Nephron progenitor cell (in vitro differentiated cells): ENCODE results near the gene ASGR1.

Experiments used
- DNase-seq: peaks from one replicate; pipeline ENCODE4 v3.0.0; 2021
- H3K27ac Mint-ChIP-seq: 2 replicates; pipeline ENCODE4 v1.8.0; 2021; ENCODE audit warnings: mild to moderate bottlenecking, moderate library complexity, mixed read lengths
- H3K27me3 Mint-ChIP-seq: 2 replicates; pipeline ENCODE4 v1.8.0; 2021; ENCODE audit warnings: mild to moderate bottlenecking, low read depth, mixed read lengths; ENCODE audit not compliant: poor library complexity
- H3K36me3 Mint-ChIP-seq: 2 replicates; pipeline ENCODE4 v1.8.0; 2021; ENCODE audit warnings: low read depth, mixed read lengths
- H3K4me1 Mint-ChIP-seq: 2 replicates; pipeline ENCODE4 v1.8.0; 2021; ENCODE audit warnings: mixed read lengths
- H3K4me3 Mint-ChIP-seq: 2 replicates; pipeline ENCODE4 v1.8.0; 2021; ENCODE audit warnings: mild to moderate bottlenecking, moderate library complexity, mixed read lengths
- H3K9me3 Mint-ChIP-seq: 2 replicates; pipeline ENCODE4 v1.8.0; 2021; ENCODE audit warnings: mild to moderate bottlenecking, moderate library complexity, mixed read lengths
- CTCF ChIP-seq: fragments of 200-600 bp; sonication (generic); IDR thresholded peaks from 2 replicates; pipeline ENCODE4 v1.5.0; 2021; ENCODE audit warnings: antibody characterized with exemption

The ASGR1 gene

GRCh38 chr17:7124923-7125322 lies 54.2 kb downstream of the ASGR1 start:
- Mint-ChIP-seq H3K36me3 (no peaks in the 10 kb centered on the region), H3K9me3 (no peaks in the 10 kb centered on the region), H3K4me1 (peaks cover 20% of the 10 kb centered on the region), H3K27me3 (peaks cover 6% of the 10 kb centered on the region), H3K27ac (no peak overlapping the region), H3K4me3 (no peak overlapping the region)
- no peak for DNase-seq
- no peak for TF ChIP-seq CTCF

GRCh38 chr17:7123844-7124243 lies 55.3 kb downstream of the ASGR1 start:
- Mint-ChIP-seq H3K4me3 (no peak overlapping the region), H3K27ac (no peak overlapping the region), H3K27me3 (peaks cover 6% of the 10 kb centered on the region), H3K9me3 (no peaks in the 10 kb centered on the region), H3K36me3 (no peaks in the 10 kb centered on the region), H3K4me1 (peaks cover 19% of the 10 kb centered on the region)
- no peak for TF ChIP-seq CTCF
- DNase-seq = no peak
